ENCODE data around the gene STXBP4.

The STXBP4 gene

DNA sequence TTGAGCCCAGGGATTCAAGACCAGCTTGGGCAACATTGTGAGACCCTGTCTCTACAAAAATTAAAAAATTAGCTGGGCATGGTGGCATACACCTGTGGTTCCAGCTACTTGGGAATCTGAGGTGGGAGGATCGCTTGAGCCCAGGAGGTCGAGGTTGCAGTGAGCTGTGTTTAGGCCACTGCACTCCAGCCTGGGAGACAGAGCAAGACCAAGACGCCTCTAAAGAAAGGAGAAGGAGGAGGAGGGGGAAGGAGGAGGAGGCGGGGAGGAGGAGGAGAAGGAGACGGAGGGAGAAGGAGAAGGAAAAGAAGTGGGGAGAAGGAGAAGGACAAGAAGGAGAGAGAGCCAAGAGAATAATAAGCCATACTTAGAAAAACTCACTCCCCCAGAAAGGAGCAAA lies 35.9 kb downstream of the STXBP4 start:
- in situ Hi-C loops (cut with MboI; ENCODE audit: low sequenced_read_pairs, unreplicated experiment) = no loop called here
- DNase-seq (ENCODE audit: low spot score) = no peak
- TF ChIP-seq, protein P1, sequence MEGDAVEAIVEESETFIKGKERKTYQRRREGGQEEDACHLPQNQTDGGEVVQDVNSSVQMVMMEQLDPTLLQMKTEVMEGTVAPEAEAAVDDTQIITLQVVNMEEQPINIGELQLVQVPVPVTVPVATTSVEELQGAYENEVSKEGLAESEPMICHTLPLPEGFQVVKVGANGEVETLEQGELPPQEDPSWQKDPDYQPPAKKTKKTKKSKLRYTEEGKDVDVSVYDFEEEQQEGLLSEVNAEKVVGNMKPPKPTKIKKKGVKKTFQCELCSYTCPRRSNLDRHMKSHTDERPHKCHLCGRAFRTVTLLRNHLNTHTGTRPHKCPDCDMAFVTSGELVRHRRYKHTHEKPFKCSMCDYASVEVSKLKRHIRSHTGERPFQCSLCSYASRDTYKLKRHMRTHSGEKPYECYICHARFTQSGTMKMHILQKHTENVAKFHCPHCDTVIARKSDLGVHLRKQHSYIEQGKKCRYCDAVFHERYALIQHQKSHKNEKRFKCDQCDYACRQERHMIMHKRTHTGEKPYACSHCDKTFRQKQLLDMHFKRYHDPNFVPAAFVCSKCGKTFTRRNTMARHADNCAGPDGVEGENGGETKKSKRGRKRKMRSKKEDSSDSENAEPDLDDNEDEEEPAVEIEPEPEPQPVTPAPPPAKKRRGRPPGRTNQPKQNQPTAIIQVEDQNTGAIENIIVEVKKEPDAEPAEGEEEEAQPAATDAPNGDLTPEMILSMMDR (IDR thresholded peaks at IDR 0.05; ENCODE audit: borderline replicate concordance, control extremely low read depth, extremely low read depth, insufficient read depth, missing control alignments) = no peak

DNA sequence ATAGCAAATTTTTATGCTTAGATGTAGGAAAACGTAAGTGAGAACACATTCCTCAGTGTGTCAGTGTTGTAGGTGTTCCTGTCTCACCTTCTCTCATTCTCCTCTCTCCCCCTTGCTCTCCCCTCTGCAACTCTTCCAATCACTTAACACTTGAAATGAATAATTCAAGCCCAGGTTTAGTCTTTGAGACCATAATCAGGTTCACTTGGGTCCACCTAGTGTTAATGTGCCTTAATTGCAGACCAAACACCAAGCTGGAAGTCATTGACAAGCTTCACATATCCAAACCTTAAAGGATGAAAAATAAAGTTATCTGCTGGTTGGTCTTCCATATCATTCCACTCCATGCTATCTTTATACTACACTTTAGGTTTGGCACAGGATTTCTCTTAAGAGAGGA lies 37.0 kb downstream of the STXBP4 start:
- in situ Hi-C loops (cut with MboI; ENCODE audit: low sequenced_read_pairs, unreplicated experiment) = no loop called here
- DNase-seq (ENCODE audit: low spot score) = no peak
- TF ChIP-seq, protein P1 (IDR thresholded peaks at IDR 0.05; ENCODE audit: borderline replicate concordance, control extremely low read depth, extremely low read depth, insufficient read depth, missing control alignments) = peak; percentile 41

DNA sequence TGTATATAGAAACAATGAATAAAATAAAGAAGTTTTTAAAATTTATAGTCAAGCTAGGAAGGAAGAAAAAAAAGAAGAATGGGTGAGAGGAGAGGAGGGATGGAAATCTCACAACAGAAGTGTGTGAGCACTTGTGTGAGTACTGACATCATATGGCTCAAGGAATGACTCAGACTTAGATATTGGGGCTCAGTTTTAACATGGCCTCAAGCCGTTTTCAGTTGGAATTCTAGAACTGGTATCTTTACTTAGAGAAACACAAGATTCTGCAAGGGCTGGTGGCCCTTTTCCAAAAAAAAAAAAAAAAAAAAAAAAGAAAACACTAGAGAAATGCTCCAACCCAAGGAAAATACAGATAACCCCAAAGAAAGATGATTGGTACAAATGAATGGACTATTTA lies 55.1 kb downstream of the STXBP4 start:
- DNase-seq (ENCODE audit: low spot score) = no peak
- TF ChIP-seq, protein P1 (IDR thresholded peaks at IDR 0.05; ENCODE audit: borderline replicate concordance, control extremely low read depth, extremely low read depth, insufficient read depth, missing control alignments) = no peak
- in situ Hi-C loops (cut with MboI; ENCODE audit: low sequenced_read_pairs, unreplicated experiment) = no loop called here

DNA sequence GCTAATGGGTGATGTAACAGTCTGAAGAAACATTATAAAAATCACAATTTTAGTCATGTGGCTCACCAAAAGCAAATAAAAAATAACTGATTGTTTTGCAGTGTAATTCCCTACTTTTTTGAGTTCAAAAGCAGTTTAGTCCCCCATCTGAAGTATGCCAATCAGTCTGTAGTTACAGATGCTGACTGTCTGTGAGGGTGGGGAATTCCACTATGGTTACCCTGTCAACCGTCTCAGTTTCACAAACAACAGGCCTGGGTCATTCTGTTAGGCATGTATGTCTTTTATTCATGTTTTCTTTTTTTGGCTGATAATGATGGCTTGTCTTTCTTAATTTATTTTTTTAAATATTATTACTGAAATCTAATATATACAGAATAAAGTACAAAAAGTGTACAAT lies 69.3 kb downstream of the STXBP4 start:
- DNase-seq (ENCODE audit: low spot score) = peak; percentile 28
- in situ Hi-C loops (cut with MboI; ENCODE audit: low sequenced_read_pairs, unreplicated experiment) = no loop called here
- TF ChIP-seq, protein P1 (IDR thresholded peaks at IDR 0.05; ENCODE audit: borderline replicate concordance, control extremely low read depth, extremely low read depth, insufficient read depth, missing control alignments) = no peak

DNA sequence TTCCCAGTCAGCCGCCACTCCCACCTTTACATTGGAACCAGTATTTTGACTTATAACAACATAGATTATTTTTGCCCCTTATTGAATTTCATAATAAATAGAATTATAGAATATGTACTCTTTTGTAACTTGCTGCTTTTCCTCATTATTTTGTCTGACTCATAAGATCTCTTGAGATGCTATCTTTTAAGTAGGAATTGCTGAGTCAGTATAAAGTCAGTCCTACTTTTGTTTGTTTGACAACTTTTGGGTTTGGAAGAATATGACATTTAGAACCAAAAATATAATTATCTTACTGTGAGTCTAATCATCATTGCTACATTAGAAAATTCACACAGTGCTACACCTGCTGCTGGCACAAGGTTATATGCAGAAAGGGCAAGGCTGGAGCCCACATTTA lies 69.7 kb downstream of the STXBP4 start:
- in situ Hi-C loops (cut with MboI; ENCODE audit: low sequenced_read_pairs, unreplicated experiment) = no loop called here
- DNase-seq (ENCODE audit: low spot score) = no peak
- TF ChIP-seq, protein P1 (IDR thresholded peaks at IDR 0.05; ENCODE audit: borderline replicate concordance, control extremely low read depth, extremely low read depth, insufficient read depth, missing control alignments) = no peak

DNA sequence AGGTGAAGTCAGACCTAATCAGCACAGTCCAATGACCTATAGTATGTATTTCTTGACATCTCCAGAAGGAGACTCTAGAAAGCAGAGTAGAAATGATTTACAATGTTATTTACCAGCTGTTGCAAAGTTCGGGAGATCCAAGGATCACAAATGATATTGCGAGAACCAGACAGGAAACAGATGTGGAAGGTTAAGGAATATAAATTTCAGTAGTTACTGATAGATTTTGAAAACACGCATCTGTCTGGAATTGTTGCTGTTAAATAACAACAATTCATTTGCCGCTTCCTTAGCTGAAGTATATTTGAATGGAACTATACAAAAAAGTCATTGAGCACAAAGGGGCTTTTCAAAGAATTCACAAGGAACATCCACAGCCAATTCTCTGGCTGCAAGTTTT lies 72.0 kb downstream of the STXBP4 start:
- TF ChIP-seq, protein P1 (IDR thresholded peaks at IDR 0.05; ENCODE audit: borderline replicate concordance, control extremely low read depth, extremely low read depth, insufficient read depth, missing control alignments) = no peak
- in situ Hi-C loops (cut with MboI; ENCODE audit: low sequenced_read_pairs, unreplicated experiment) = no loop called here
- DNase-seq (ENCODE audit: low spot score) = no peak

DNA sequence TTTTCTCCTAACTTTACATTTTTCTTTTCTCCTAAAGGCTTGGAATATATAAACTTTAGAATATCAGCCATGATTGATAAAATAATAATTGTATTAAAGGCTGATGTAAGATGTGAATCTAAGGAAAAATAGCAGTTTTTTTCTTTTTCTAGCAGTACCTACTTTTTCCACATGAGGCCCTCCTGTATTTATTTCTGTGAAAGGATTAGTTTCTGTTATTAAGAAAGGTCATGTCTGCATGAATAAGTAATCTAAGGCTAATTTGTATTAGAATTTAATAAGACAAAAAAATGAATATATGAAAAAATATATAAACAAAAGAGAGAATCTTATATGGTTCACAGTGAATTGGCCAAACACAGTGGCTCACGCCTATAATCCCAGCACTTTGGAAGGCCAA lies 85.3 kb downstream of the STXBP4 start:
- TF ChIP-seq, protein P1 (IDR thresholded peaks at IDR 0.05; ENCODE audit: borderline replicate concordance, control extremely low read depth, extremely low read depth, insufficient read depth, missing control alignments) = no peak
- in situ Hi-C loops (cut with MboI; ENCODE audit: low sequenced_read_pairs, unreplicated experiment) = no loop called here
- no peak for DNase-seq (ENCODE audit: low spot score)
